HG02870 (cell line): ENCODE results near the gene HSF2BP.
"Not testable (repeated sequence)": the region's sequence is repeated elsewhere in the genome, so short reads cannot be mapped to it uniquely, and the experiment has no call there.

Experiments
- ATAC-seq: cut with Tn5 transposase; IDR thresholded peaks from one replicate; pipeline ENCODE4 v1.9.1; 2021; ENCODE audit warnings: mild to moderate bottlenecking, moderate library complexity; ENCODE audit not compliant: unreplicated experiment

HSF2BP gene

GRCh38 chr21:43652616-43653015 is 6.7 kb downstream of the HSF2BP start:
- ATAC-seq: no peak

GRCh38 chr21:43651926-43652325 is 7.4 kb downstream of the HSF2BP start:
- ATAC-seq: not testable (repeated sequence)

DNA sequence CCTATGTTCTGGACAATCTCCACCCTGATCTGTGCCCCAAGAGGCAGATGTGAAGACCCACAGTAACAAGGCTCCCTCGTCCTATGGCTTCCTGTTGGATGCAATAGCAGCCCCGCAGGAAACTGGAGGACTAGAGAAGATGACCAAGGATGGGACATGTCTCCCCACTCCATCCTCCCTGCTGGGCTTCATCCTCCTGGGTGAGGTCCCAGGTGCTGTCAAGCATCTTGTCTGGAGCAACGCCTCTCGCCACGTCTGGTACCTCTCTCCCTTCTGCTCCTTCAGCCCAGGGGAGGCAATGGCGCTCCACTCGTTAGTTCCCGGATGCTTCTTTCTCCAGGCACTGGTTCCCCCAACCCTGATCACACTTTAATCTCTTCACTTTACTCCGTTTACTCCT is 11.1 kb downstream of the HSF2BP start:
- ATAC-seq: no peak

DNA sequence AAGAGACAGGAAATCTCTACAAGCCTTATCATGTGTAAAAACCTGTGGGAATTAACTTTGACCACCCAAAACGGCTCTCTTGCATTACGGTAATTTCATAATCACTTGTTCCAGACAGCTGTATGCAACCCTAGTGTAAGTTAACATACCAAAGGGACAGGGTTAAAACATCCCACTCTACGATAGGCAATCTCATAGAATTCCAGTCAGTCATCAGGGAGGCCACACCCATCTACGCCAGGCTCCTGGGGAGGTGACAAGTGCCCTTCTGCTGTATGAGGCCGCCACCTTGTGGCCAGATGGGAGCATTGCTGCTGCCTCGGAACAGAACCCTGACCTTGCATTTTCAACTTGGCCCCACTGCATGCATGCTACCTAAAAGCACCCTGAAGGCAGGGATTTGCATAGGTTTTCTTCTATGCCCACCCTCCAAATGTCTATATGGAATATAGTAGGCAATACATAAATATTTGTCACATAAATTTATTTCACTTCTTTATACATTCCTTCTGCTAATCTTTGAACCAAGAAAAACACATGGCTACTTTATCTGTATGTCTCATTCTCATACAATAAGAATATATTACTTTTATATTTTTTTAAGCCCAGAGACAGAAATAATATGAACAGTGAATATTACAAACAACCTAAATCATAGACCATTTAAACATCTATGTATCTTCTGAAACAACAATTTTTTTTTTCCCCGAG is 12.6 kb downstream of the HSF2BP start:
- peak; percentile 59 for ATAC-seq

- no peak for ATAC-seq
Measured at GRCh38 chr21:43645976-43646375, 13.3 kb downstream of the HSF2BP start.

GRCh38 chr21:43645136-43645891 is 14.0 kb downstream of the HSF2BP start:
- ATAC-seq: no peak

- ATAC-seq: no peak
Measured at GRCh38 chr21:43644609-43645008, 14.7 kb downstream of the HSF2BP start.

DNA sequence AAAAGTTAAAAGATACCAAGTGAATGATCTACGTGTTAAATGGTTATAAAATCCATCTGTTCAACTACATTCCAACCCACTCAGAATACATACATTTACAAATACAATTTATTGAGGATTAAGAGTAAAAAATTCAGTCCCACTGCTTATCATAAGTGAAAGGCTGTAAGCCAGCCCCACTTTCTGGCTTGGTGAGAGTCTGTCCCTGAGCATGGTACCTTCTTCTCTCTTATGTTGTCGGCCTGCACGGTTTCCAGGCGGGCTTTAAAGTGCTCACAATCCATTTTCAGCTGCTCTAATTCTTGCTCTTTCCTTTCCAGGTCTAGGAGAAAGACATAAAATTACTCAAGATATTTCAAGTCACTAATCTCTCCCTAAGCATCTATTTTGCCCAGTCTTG is 15.2 kb downstream of the HSF2BP start:
- ATAC-seq: no peak

DNA sequence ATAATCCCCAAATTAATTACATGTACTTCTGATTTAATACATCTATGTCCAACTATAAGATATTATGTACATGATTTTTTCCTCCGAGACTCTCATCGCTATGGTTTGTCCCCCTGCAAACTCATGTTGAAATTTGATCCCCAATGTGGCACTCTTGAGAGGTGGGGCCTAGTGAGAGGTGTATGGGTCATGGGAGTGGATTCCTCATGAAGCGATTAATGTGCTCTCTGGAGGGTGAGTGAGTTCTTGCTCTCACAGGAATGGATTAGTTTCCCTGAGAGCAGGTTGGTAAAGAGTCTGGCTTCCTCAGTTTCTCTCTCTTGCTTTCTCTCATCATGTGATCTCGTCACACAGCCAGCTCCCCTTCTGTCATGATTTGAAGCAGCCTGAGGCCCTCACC is 16.1 kb downstream of the HSF2BP start:
- ATAC-seq: no peak

DNA sequence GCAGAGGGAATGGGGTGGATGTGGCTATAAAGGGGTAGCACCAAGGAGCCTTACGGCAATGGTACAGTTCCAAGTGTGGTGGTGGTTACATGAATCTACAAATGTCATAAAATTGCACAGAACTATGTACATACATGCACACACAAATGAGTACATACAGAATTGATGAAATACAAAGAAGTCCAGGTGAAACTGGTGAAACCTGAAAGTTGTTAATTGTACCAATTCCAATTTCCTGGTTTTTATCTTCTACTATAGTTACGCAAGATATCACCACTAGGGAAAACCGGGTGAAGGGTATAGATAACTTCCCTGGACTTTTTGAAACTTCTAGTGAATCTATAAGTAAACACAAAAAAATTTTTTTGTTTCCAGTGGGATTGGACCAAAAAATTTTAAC is 18.9 kb downstream of the HSF2BP start:
- no peak for ATAC-seq

DNA sequence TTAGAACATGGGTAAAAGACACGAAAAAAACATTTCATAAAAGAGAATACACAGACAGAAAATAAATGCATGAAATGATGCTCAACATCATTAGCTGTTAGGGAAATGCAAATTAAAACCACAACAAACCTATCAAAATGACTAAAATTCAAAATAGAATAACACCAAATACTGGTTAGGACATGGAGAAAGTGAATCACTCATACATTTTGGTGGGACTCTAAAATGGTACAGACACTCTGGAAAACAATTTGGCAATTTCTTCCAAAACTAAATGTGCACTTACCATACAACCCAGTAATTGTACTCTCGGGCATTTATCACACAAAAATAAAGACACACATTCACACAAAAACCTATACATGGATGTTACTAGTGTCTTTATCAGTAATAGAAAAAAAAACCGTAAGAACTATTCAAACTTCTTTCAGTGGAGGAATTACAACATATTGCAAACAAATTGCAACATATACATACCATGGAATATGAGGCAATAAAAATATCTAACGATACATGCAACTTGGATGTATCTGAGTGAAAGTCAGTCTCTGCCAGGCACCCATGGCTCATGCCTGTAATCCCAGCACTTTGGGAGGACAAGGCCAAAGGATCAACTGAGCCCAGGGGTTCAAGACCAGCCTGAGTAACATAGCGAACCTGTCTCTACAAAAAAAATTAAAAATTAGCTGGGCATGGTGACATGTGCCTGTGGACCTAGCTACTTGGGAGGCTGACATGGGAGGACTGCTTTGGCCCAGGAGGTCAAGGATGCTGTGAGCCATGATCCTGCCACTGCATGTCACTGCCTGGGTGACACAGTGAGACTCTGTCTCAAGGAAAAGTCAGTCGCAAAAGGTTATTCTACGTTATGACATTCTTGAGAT is 19.6 kb downstream of the HSF2BP start:
- ATAC-seq: no peak

DNA sequence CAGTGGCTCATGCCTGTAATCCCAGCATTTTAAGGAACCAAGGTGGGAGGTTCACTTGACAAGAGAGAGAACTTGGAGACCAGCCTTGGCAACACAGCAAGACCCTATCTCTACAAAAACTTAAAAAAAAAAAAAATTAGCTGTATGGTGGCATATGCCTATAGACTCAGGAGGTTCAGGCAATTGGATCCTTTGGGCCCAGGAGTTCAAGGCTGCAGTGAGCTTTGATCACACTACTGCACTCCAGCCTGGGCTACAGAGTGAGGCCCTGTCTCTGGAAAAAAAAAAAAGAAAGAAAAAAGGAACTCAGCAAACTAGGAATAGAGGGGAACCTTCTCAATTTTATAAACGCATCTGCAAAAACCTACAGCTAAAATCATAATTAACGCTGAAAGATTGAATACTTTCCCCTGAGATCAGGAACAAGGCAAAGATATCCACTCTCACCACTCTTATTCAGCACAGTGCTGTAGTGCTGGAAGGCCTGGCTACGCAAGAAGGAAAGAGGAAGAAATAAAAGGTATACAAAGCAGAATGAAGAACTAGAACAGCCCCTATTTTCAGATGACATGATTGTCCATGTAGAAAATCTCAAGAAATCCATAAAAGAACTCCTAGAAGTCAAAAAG is 21.6 kb downstream of the HSF2BP start:
- no peak for ATAC-seq

DNA sequence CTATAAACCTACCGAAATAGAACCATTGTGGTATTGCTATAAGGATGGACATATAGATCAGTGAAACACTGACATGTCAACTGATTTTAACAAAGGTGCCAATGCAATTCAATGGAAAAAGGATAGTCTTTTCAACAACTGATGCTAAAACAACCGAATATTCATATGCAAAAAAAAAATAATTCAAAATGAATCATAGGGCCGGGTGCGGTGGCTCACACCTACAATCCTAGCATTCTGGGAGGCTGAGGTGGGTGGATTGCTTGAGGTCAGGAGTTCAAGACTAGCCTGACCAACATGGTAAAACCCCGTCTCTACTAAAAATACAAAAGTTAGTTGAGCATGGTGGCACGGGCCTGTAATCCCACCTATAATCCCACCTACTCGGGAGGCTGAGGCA is 23.9 kb downstream of the HSF2BP start:
- ATAC-seq: no peak

DNA sequence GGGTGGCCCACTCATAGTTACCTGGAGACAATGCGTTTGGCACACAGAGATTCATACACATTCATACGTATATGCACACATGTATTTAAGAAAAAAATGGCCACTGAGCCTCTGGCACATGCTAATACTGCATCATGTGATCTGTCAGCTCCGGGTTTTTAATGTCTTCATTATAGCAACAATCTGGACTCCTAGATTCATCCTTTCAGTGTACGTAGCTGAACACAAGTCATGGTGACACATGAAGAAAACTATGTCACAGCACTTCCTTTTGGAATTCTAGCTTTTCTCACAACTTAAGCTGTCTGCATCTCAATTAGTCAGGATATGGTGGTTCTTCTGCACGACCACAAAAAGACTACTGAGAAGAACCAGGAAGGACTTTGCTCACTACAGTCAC is 24.7 kb downstream of the HSF2BP start:
- no peak for ATAC-seq

DNA sequence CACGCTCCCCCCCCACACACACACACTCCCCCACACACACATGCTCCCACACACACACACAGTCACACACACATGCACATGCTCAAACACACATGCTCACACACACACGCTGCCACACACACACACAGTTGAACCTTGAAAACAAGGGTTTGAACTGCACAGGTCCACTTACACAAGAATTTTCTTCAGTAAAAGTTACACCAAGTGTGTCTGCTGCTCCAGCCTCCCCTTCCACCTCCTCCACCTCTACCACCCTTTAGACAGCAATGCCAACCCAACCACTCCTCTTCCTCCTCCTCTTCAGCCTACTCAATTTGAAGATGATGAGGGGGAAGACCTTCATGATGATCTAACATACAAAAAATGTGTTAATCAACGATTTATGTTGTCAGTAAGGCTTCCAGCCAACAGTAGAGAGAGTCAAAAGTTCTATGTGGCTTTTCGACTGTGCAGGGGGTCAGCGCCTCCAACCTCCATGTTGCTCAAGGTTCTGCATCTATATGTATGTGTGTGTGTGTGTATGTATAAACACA is 26.8 kb downstream of the HSF2BP start:
- no peak for ATAC-seq

GRCh38 chr21:43631411-43632107 is 27.7 kb downstream of the HSF2BP start:
- ATAC-seq: no peak

- no peak for ATAC-seq
Measured at GRCh38 chr21:43627527-43627926, 31.8 kb downstream of the HSF2BP start.

GRCh38 chr21:43626390-43626789 is 32.9 kb downstream of the HSF2BP start:
- no peak for ATAC-seq

DNA sequence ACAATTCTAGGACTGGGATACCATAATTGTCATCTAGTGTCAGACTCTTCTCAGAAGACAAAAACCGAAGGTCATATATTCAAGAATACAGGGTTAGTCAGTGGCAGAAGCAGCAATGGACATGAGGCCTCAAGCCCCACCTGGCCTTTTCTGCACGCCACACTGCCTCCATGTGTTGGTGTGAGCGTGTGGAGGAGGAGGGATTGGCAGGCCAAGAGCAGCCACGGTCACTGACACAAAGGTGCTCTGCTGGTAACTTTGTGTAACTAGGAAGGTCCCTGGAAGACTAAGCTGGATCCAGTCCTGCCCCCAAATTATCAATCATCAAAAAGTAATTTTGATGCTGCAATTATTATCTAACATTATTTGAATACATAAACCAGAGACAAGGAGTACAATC is 34.9 kb downstream of the HSF2BP start:
- no peak for ATAC-seq

- ATAC-seq: no peak
Measured at GRCh38 chr21:43623588-43623987, 35.7 kb downstream of the HSF2BP start.
